ENCODE data around the gene POLR3A. TPM values are rescaled to one million over a fixed set of nuclear protein-coding genes. Genes with fewer than 3 reads are reported as not detected.

POLR3A gene
- total RNA-seq, 1 donor from 2014 or later, result 21.9 TPM

- intact Hi-C loops (cut with micrococcal nuclease), result loop anchor here (1.0 to 10.0 kb wide), 6 partner anchors 107 to 1148 kb away; partner anchors contain the start of gene ZMIZ1
These were observed 18.1 kb upstream of the POLR3A start for GRCh38 chr10:78047314-78047891.

- intact Hi-C loops (cut with micrococcal nuclease), result loop anchor here (1.0 to 10.0 kb wide), 6 partner anchors 108 to 1149 kb away; partner anchors contain the start of gene ZMIZ1
These were observed 17.5 kb upstream of the POLR3A start for GRCh38 chr10:78046711-78047269.

- intact Hi-C loops (cut with micrococcal nuclease), result loop anchor here (5.0 to 10.0 kb wide), 3 partner anchors 109 to 1021 kb away; partner anchors contain the start of gene ZMIZ1
These were observed 16.5 kb upstream of the POLR3A start for GRCh38 chr10:78045856-78046255.

- intact Hi-C loops (cut with micrococcal nuclease), result loop anchor here (5.0 to 10.0 kb wide), 3 partner anchors 110 to 1022 kb away; partner anchors contain the start of gene ZMIZ1
These were observed 15.9 kb upstream of the POLR3A start for GRCh38 chr10:78045237-78045636.

GRCh38 chr10:78044699-78045098, 15.4 kb upstream of the POLR3A start:
- intact Hi-C loops (cut with micrococcal nuclease), result loop anchor here (5.0 to 10.0 kb wide), 3 partner anchors 110 to 1023 kb away; partner anchors contain the start of gene ZMIZ1

GRCh38 chr10:78044179-78044578, 14.9 kb upstream of the POLR3A start:
- intact Hi-C loops (cut with micrococcal nuclease), result loop anchor here (10.0 kb wide), 1 partner anchor 111 kb away; no protein-coding TSS in a partner anchor

- intact Hi-C loops (cut with micrococcal nuclease), result loop anchor here (10.0 kb wide), 1 partner anchor 112 kb away; no protein-coding TSS in a partner anchor
These were observed 13.4 kb upstream of the POLR3A start for GRCh38 chr10:78042752-78043104.

- intact Hi-C loops (cut with micrococcal nuclease), result loop anchor here (10.0 kb wide), 1 partner anchor 113 kb away; no protein-coding TSS in a partner anchor
These were observed 12.9 kb upstream of the POLR3A start for GRCh38 chr10:78042058-78042751.

GRCh38 chr10:78041170-78042057, 12.1 kb upstream of the POLR3A start:
- intact Hi-C loops (cut with micrococcal nuclease), result loop anchor here (10.0 kb wide), 1 partner anchor 113 kb away; no protein-coding TSS in a partner anchor

- intact Hi-C loops (cut with micrococcal nuclease), result loop anchor here (10.0 kb wide), 2 partner anchors 115 to 1305 kb away; partner anchors contain the start of gene PPIF
These were observed 10.4 kb upstream of the POLR3A start for GRCh38 chr10:78039743-78040142.

GRCh38 chr10:78038791-78039547, 9.7 kb upstream of the POLR3A start:
- intact Hi-C loops (cut with micrococcal nuclease), result loop anchor here (10.0 kb wide), 1 partner anchor 1306 kb away; the partner anchor contains the start of gene PPIF

GRCh38 chr10:78038105-78038504, 8.8 kb upstream of the POLR3A start:
- intact Hi-C loops (cut with micrococcal nuclease), result loop anchor here (10.0 kb wide), 1 partner anchor 1307 kb away; the partner anchor contains the start of gene PPIF

- intact Hi-C loops (cut with micrococcal nuclease), result loop anchor here (10.0 kb wide), 1 partner anchor 1309 kb away; the partner anchor contains the start of gene PPIF
These were observed 6.7 kb upstream of the POLR3A start for GRCh38 chr10:78035933-78036583.

GRCh38 chr10:78035437-78035836, 6.1 kb upstream of the POLR3A start:
- intact Hi-C loops (cut with micrococcal nuclease), result loop anchor here (10.0 kb wide), 1 partner anchor 1309 kb away; the partner anchor contains the start of gene PPIF

- intact Hi-C loops (cut with micrococcal nuclease), result loop anchor here (10.0 kb wide), 1 partner anchor 1310 kb away; the partner anchor contains the start of gene PPIF
These were observed 5.7 kb upstream of the POLR3A start for GRCh38 chr10:78035025-78035424.

GRCh38 chr10:78033637-78034470, 4.5 kb upstream of the POLR3A start, which contains the start of gene RPS24:
Gene RPS24 (plus strand): TSS chr10:78033863. CDS start chr10:78033902, 39 bp downstream.
- intact Hi-C loops (cut with micrococcal nuclease), result loop anchor here (1.0 to 10.0 kb wide), 6 partner anchors 269 to 1413 kb away; partner anchors contain the start of genes PPIF, ZCCHC24 and ZMIZ1

GRCh38 chr10:78033387-78033636, 4.0 kb upstream of the POLR3A start:
- intact Hi-C loops (cut with micrococcal nuclease), result loop anchor here (1.0 to 10.0 kb wide), 6 partner anchors 270 to 1414 kb away; partner anchors contain the start of genes PPIF, ZCCHC24 and ZMIZ1

Measured in T-helper 2 cell treated with Interferon-gamma antibody and Interleukin-4, amounts not matched to agents 100 ng/mL and 5 ng/mL, for 36 hours (primary cell).